ENCODE measurements around the gene PPM1J. TPM values are rescaled to one million over a fixed set of nuclear protein-coding genes. Genes with fewer than 3 reads are reported as not detected.

Gene PPM1J
- total and polyA plus RNA-seq, 2 of the 8 experiments (the other 6 are each of a cell fraction or from before 2014, with no cell fraction given): 19.4 to 31.6 TPM

- peak overlapping the region; percentile 20; the same call in 1 of the 2 replicates for H2BK12ac ChIP-seq (ENCODE audit: low read depth, low read length)
- peaks cover 0 to 7% of the 10 kb centered on the region in 2 experiments for H4K20me1 ChIP-seq (replicated peaks in 1 of 2; ENCODE audit: control insufficient read depth in 1 of 2, insufficient read depth in 2 of 2, low read length in 2 of 2)
- no peak overlapping the region for H3K56ac ChIP-seq (replicated peaks; ENCODE audit: insufficient read length, low read depth, low read length)
- H3K14ac ChIP-seq (ENCODE audit: insufficient read length): no peak overlapping the region
- H2BK120ac ChIP-seq (replicated peaks; ENCODE audit: low read depth, low read length): no peak overlapping the region
- H3K27me3 ChIP-seq (replicated peaks in 1 of 4; ENCODE audit: control insufficient read depth in 3 of 4, extremely low read depth in 1 of 4, insufficient read depth in 3 of 4, low read length in 3 of 4): peaks cover 0 to 29% (median 16%) of the 10 kb centered on the region in 4 experiments; a peak in 5 of 7 replicates
- peak overlapping the region; percentile 92 for H2BK20ac ChIP-seq (ENCODE audit: low read length)
- H3K4me2 ChIP-seq (ENCODE audit: insufficient read depth in 1 of 2, low read depth in 2 of 2, low read length in 2 of 2): peak overlapping the region; percentile 75 to 95
- 0 out of 2 replicates have a peak overlapping the region, but pooled peaks have one; percentile 20 for H2BK15ac ChIP-seq (ENCODE audit: low read length)
- no peaks in the 10 kb centered on the region for H3K79me1 ChIP-seq (ENCODE audit: low read depth, low read length)
- H3K23ac ChIP-seq (ENCODE audit: insufficient read length): no peak overlapping the region
- no peak overlapping the region for H3K27ac ChIP-seq (ENCODE audit: low read depth, low read length)
- H4K91ac ChIP-seq (replicated peaks; ENCODE audit: insufficient read length, low read length): peak overlapping the region; percentile 60
- H2AFZ ChIP-seq (ENCODE audit: low read length): no peak overlapping the region
- FAIRE-seq: peak; percentile 96
- H3K18ac ChIP-seq (ENCODE audit: extremely low read depth, low read length): peak overlapping the region; percentile 29; the same call in 1 of the 2 replicates
- no peak overlapping the region for H4K8ac ChIP-seq (ENCODE audit: extremely low read depth, insufficient read depth, low read length)
- H3K23me2 ChIP-seq (ENCODE audit: low read depth, low read length): peaks cover 14% of the 10 kb centered on the region
- no peak overlapping the region for H2AK5ac ChIP-seq (ENCODE audit: low read depth, low read length)
- peaks cover 0 to 20% (median 13%) of the 10 kb centered on the region in 4 experiments; a peak in 6 of 7 replicates for H3K4me1 ChIP-seq (replicated peaks in 1 of 4; ENCODE audit: control insufficient read depth in 3 of 4, insufficient read depth in 4 of 4, low read length in 3 of 4)
- CTCF ChIA-PET (ENCODE audit: partially characterized antibody): interaction anchor here (0.6 to 14.2 kb wide), 62 partner anchors 8 to 1566 kb away, joined by 3 to 547 read pairs (median 5); partner anchors contain the start of gene LRIG2
- H2BK5ac ChIP-seq (ENCODE audit: low read depth, low read length): no peak overlapping the region
- POLR2A ChIA-PET (ENCODE audit: partially characterized antibody): interaction anchor here (0.6 to 4.3 kb wide), 11 partner anchors 9 to 356 kb away, joined by 3 to 32 read pairs (median 3); partner anchors contain the start of genes LRIG2, MOV10 and SLC16A1
- no peaks in the 10 kb centered on the region; a peak in 1 of 8 replicates for H3K36me3 ChIP-seq (ENCODE audit: control insufficient read depth in 2 of 4, insufficient read depth in 4 of 4, low read length in 3 of 4)
- H3K79me2 ChIP-seq (ENCODE audit: control insufficient read depth in 1 of 2, insufficient read depth in 2 of 2, low read length in 2 of 2): no peaks in the 10 kb centered on the region
- peak overlapping the region; percentile 57 to 81 (median 73); a peak in 7 of 8 replicates for H3K4me3 ChIP-seq (ENCODE audit: extremely low read depth in 1 of 4, insufficient read depth in 2 of 4, low read depth in 3 of 4, low read length in 4 of 4)
- no peak overlapping the region for H3K4ac ChIP-seq (replicated peaks; ENCODE audit: insufficient read length, low read depth, low read length)
- H3K9me3 ChIP-seq (ENCODE audit: insufficient read depth in 2 of 2, low read depth in 1 of 2, low read length in 1 of 2): no peaks in the 10 kb centered on the region
- no peak overlapping the region for H4K5ac ChIP-seq (ENCODE audit: insufficient read length, low read depth, low read length)
- no peak overlapping the region for H3K9ac ChIP-seq (replicated peaks in 1 of 4; ENCODE audit: extremely low read depth in 1 of 4, low read depth in 3 of 4, low read length in 3 of 4)
- DNase-seq (ENCODE audit: low read depth in 1 of 2, low spot score in 2 of 2): peak; percentile 88 to 94
- WGBS, 2 experiments (ENCODE audit: extremely low coverage in 1 of 2, insufficient coverage in 1 of 2, insufficient read length in 1 of 2, insufficient replicate concordance in 2 of 2, low coverage in 1 of 2, low lambda C conversion rate in 2 of 2, missing lambda C conversion rate in 1 of 2): 20% methylated on average over 13 of the region's 13 CpGs; no CpG with 5 or more reads in 1 of the 2 experiments
- TF ChIP-seq CBX8 (IDR thresholded peaks at IDR 0.05; ENCODE audit: borderline replicate concordance, low read depth, low read length): no peak
- no peak for TF ChIP-seq POLR2AphosphoS5 (IDR thresholded peaks at IDR 0.05; ENCODE audit: low read depth, low read length)
- TF ChIP-seq CREB1 (IDR thresholded peaks at IDR 0.05): 0 out of 2 replicates have a peak, but pooled peaks have one; percentile 21
- peak; percentile 39; the same call in 1 of the 2 replicates for TF ChIP-seq BRCA1 (IDR thresholded peaks at IDR 0.05; ENCODE audit: low read depth, low read length)
- TF ChIP-seq NANOG (IDR thresholded peaks at IDR 0.05; ENCODE audit: insufficient read depth, low read depth, low read length, poor library complexity, severe bottlenecking): no peak
- no peak for TF ChIP-seq ZNF274 (IDR thresholded peaks at IDR 0.05; ENCODE audit: borderline replicate concordance, extremely low read depth, low read length)
- TF ChIP-seq BACH1 (IDR thresholded peaks at IDR 0.05; ENCODE audit: low read length): peak; percentile 29; the same call in 1 of the 2 replicates
- 0 out of 2 replicates have a peak, but pooled peaks have one; percentile 38 for TF ChIP-seq YY1 (IDR thresholded peaks at IDR 0.05; ENCODE audit: low read depth, low read length)
- TF ChIP-seq ATF2 (IDR thresholded peaks at IDR 0.05; ENCODE audit: low read length): no peak
- no peak for TF ChIP-seq E2F6 (IDR thresholded peaks at IDR 0.05)
Observed at GRCh38 chr1:112716133-112716720, 1.1 kb upstream of the PPM1J start.

Measured in H1 (cell line).